B cell (primary cell): ENCODE results near the gene CFTR. TPM values are rescaled to one million over a fixed set of nuclear protein-coding genes. Genes with fewer than 3 reads are reported as not detected.

ENCODE experiments used
- ATAC-seq: fragments of 200-7000 bp; cut with Tn5 transposase; one replicate; pipeline ENCODE4 v1.10.0; 2021; ENCODE audit warnings: low read depth, mild to moderate bottlenecking, moderate number of reproducible peaks, moderate library complexity
- CTCF ChIA-PET: fragments of 350-600 bp; sonication (Branson Sonifier 250); formaldehyde crosslinking; loops from one replicate; lab custom pipeline; 2021; ENCODE audit warnings: antibody characterized with exemption, inconsistent platforms; lab: Charles Lee
- POLR2A ChIA-PET: fragments of 350-600 bp; sonication (Branson Sonifier 250); formaldehyde crosslinking; loops from one replicate; lab custom pipeline; 2021; ENCODE audit warnings: antibody characterized with exemption; lab: Charles Lee
- DNase-seq: peaks from one replicate; pipeline ENCODE4 v3.0.0; 2013
- H2AFZ ChIP-seq: 2 replicates; pipeline ENCODE4 v1.6.1; 2012; ENCODE audit warnings: mild to moderate bottlenecking, low read depth, low read length; ENCODE audit not compliant: insufficient read depth, poor library complexity, severe bottlenecking
- H3K27ac ChIP-seq, 2 donors: 1 replicate in 1 of 2; 2 replicates in 1 of 2; pipeline ENCODE4 v1.5.1; 2012 to 2013; ENCODE audit warnings: low read length in 2 of 2, mild to moderate bottlenecking in 2 of 2, moderate library complexity in 1 of 2
- H3K27me3 ChIP-seq, 4 experiments: fragments of 200-600 bp in 1 of 4; sonication (generic) in 1 of 4; replicated peaks in 1 of 4; 1 replicate in 2 of 4; 2 replicates in 2 of 4; pipeline versions ENCODE4 v1.6.1 to v1.7.0; 2013 to 2016; ENCODE audit warnings: low read length in 3 of 4, mild to moderate bottlenecking in 2 of 4, mixed read lengths in 1 of 4, moderate library complexity in 1 of 4; ENCODE audit not compliant: insufficient read depth in 4 of 4, control insufficient read depth in 3 of 4; ENCODE audit errors: control extremely low read depth in 1 of 4
- H3K36me3 ChIP-seq, 2 experiments: replicated peaks in 1 of 2; 1 replicate in 1 of 2; 2 replicates in 1 of 2; pipeline versions ENCODE4 v1.6.1 to v1.7.1; 2013; ENCODE audit warnings: low read length in 1 of 2; ENCODE audit not compliant: insufficient read depth in 2 of 2, control insufficient read depth in 1 of 2; ENCODE audit errors: control extremely low read depth in 1 of 2, extremely low read depth in 1 of 2
- H3K4me1 ChIP-seq, 2 donors: fragments of 200-600 bp in 1 of 2; sonication (generic) in 1 of 2; 1 replicate in 1 of 2; 2 replicates in 1 of 2; pipeline versions ENCODE4 v1.5.1 to v1.6.1; 2013 to 2017; ENCODE audit warnings: low read length in 2 of 2; ENCODE audit not compliant: control insufficient read depth in 2 of 2, insufficient read depth in 2 of 2
- H3K4me2 ChIP-seq: replicated peaks from 2 replicates; pipeline ENCODE3; 2012; ENCODE audit warnings: mild to moderate bottlenecking, low read depth, low read length; ENCODE audit not compliant: poor library complexity, severe bottlenecking
- H3K4me3 ChIP-seq, 5 experiments: fragments of 200-600 bp in 1 of 5; sonication (generic) in 1 of 5; 1 replicate in 3 of 5; 2 replicates in 2 of 5; pipeline versions ENCODE4 v1.5.1 to v1.7.0; 2011 to 2016; ENCODE audit warnings: low read length in 4 of 5, mild to moderate bottlenecking in 4 of 5, low read depth in 2 of 5, control low read depth in 1 of 5, moderate library complexity in 1 of 5; ENCODE audit not compliant: insufficient read depth in 1 of 5; ENCODE audit errors: control extremely low read depth in 1 of 5, extremely low read depth in 1 of 5
- H3K79me2 ChIP-seq: fragments of 200-600 bp; sonication (generic); one replicate; pipeline ENCODE4 v1.6.0; 2016; ENCODE audit warnings: low read length; ENCODE audit not compliant: control insufficient read depth, insufficient read depth
- H3K9ac ChIP-seq: fragments of 200-600 bp; sonication (generic); 2 replicates; pipeline ENCODE4 v1.6.1; 2017; ENCODE audit warnings: mild to moderate bottlenecking, low read length, moderate library complexity
- H3K9me3 ChIP-seq, 3 donors: one replicate each; pipeline versions ENCODE4 v1.6.1 to v1.7.1; 2013; ENCODE audit warnings: low read length in 2 of 3; ENCODE audit not compliant: control insufficient read depth in 2 of 3, insufficient read depth in 1 of 3; ENCODE audit errors: control extremely low read depth in 1 of 3
- H4K20me1 ChIP-seq: 2 replicates; pipeline ENCODE4 v1.6.0; 2012; ENCODE audit warnings: mild to moderate bottlenecking, low read length; ENCODE audit not compliant: insufficient read depth, control insufficient read depth, poor library complexity, severe bottlenecking
- H3K27ac Mint-ChIP-seq: one replicate; pipeline ENCODE4 v1.8.0; 2021; ENCODE audit warnings: mixed read lengths
- H3K27me3 Mint-ChIP-seq: one replicate; pipeline ENCODE4 v1.8.0; 2021; ENCODE audit warnings: mixed read lengths
- H3K4me1 Mint-ChIP-seq: one replicate; pipeline ENCODE4 v1.8.0; 2021; ENCODE audit warnings: mixed read lengths
- H3K4me3 Mint-ChIP-seq: one replicate; pipeline ENCODE4 v1.8.0; 2021; ENCODE audit warnings: mixed read lengths
- H3K9me3 Mint-ChIP-seq: one replicate; pipeline ENCODE4 v1.8.0; 2022; ENCODE audit warnings: mixed read lengths; ENCODE audit not compliant: insufficient read depth
- EZH2 ChIP-seq: IDR thresholded peaks from 2 replicates; pipeline ENCODE4 v1.6.1; 2012; ENCODE audit warnings: borderline replicate concordance, low read depth, mild to moderate bottlenecking, moderate library complexity, low read length; ENCODE audit not compliant: insufficient read depth, poor library complexity, severe bottlenecking
- WGBS: methylation state at CpG from one replicate; pipeline ENCODE4 v1.1.5; 2013; ENCODE audit warnings: missing lambda C conversion rate; ENCODE audit not compliant: insufficient coverage; 5-methylcytosine and 5-hydroxymethylcytosine counted together
- intact Hi-C: fragments of 100-400 bp; cut with micrococcal nuclease; formaldehyde crosslinking; loops from one replicate; pipeline ENCODE4 v1.10.0; 2022
- polyA plus RNA-seq: library from polyadenylated mRNA; depleted of rRNA; stranded (reverse); fragments of >200 nt; gene quantifications from 2 replicates; pipeline ENCODE4 v1.2.3, GENCODE V29; 2012
- total RNA-seq, 2 donors: library from RNA; stranded (reverse); fragments of 120-200 nt in 1 of 2; gene quantifications; 1 replicate in 1 of 2; 2 replicates in 1 of 2; pipeline versions ENCODE4 v1.2.3 to v1.2.4, GENCODE V29; 2013 to 2022
- TF ChIP-seq, protein P1 (sequence below): fragments of 200-600 bp; IDR thresholded peaks from one replicate; pipeline ENCODE4 v1.8.0; 2022; ENCODE audit warnings: antibody characterized with exemption, mild to moderate bottlenecking

The CFTR gene
- total and polyA plus RNA-seq, 2 donors (not counting 1 experiment from before 2014, with no cell fraction given) = not detected

DNA sequence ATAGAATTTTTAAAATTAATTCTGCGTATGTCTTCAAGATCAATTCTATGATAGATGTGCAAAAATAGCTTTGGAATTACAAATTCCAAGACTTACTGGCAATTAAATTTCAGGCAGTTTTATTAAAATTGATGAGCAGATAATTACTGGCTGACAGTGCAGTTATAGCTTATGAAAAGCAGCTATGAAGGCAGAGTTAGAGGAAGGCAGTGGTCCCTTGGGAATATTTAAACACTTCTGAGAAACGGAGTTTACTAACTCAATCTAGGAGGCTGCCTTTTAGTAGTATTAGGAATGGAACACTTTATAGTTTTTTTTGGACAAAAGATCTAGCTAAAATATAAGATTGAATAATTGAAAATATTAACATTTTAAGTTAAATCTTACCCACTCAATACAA lies 70.8 kb downstream of the CFTR start:
- ATAC-seq = no peak
- H3K4me3 Mint-ChIP-seq = no peak overlapping the region
- Histone ChIP-seq H3K4me2 (no peak overlapping the region), H3K36me3 (no peaks in the 10 kb centered on the region), H3K27ac (no peak overlapping the region), H3K9ac (no peak overlapping the region), H3K79me2 (no peaks in the 10 kb centered on the region), H2AFZ (no peak overlapping the region), H3K9me3 (no peaks in the 10 kb centered on the region), H3K4me3 (no peak overlapping the region), H3K4me1 (no peaks in the 10 kb centered on the region), H4K20me1 (no peaks in the 10 kb centered on the region), H3K27me3 (no peaks in the 10 kb centered on the region)
- TF ChIP-seq, protein P1, sequence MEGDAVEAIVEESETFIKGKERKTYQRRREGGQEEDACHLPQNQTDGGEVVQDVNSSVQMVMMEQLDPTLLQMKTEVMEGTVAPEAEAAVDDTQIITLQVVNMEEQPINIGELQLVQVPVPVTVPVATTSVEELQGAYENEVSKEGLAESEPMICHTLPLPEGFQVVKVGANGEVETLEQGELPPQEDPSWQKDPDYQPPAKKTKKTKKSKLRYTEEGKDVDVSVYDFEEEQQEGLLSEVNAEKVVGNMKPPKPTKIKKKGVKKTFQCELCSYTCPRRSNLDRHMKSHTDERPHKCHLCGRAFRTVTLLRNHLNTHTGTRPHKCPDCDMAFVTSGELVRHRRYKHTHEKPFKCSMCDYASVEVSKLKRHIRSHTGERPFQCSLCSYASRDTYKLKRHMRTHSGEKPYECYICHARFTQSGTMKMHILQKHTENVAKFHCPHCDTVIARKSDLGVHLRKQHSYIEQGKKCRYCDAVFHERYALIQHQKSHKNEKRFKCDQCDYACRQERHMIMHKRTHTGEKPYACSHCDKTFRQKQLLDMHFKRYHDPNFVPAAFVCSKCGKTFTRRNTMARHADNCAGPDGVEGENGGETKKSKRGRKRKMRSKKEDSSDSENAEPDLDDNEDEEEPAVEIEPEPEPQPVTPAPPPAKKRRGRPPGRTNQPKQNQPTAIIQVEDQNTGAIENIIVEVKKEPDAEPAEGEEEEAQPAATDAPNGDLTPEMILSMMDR = no peak
- no peak for TF ChIP-seq EZH2
- DNase-seq = no peak
- no CpG with 5 or more reads among the region's 2 CpGs for WGBS
- POLR2A ChIA-PET = no interaction called here
- CTCF ChIA-PET = no interaction called here
- no peaks in the 10 kb centered on the region for H3K9me3 Mint-ChIP-seq
- H3K27ac Mint-ChIP-seq = no peak overlapping the region
- intact Hi-C loops = no loop called here
- H3K4me1 Mint-ChIP-seq = no peaks in the 10 kb centered on the region
- H3K27me3 Mint-ChIP-seq = no peaks in the 10 kb centered on the region

DNA sequence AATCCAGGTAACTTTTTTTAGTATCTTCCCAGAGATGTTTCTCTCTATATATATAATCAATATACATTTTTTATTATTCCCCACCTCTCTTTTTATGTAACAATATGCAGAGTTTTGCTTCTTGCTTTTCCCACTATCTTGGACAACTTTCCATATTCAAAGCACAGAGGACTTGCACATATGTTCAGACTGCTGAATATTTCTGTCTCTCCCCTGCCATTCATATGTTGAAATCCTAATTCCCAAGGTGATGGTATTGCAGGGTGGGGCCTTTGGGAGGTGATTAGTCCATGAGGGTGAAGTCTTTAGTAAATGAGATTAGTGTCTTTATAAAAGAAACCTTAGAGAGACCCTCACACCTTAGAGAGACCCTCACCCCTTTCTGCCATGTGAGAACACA lies 72.8 kb downstream of the CFTR start:
- ATAC-seq = no peak
- no peaks in the 10 kb centered on the region for H3K9me3 Mint-ChIP-seq
- no peak overlapping the region for H3K4me3 Mint-ChIP-seq
- no peak overlapping the region for H3K9ac ChIP-seq
- H3K4me3 ChIP-seq = no peak overlapping the region
- no peaks in the 10 kb centered on the region for H3K79me2 ChIP-seq
- no peaks in the 10 kb centered on the region for H4K20me1 ChIP-seq
- H3K36me3 ChIP-seq = no peaks in the 10 kb centered on the region
- TF ChIP-seq, protein P1 = no peak
- ChIA-PET POLR2A (no interaction called here), CTCF (no interaction called here)
- no peaks in the 10 kb centered on the region for H3K9me3 ChIP-seq
- no peak overlapping the region for H3K27ac ChIP-seq
- H3K27ac Mint-ChIP-seq = no peak overlapping the region
- H3K4me1 Mint-ChIP-seq = no peaks in the 10 kb centered on the region
- no peak for DNase-seq
- intact Hi-C loops = no loop called here
- H3K27me3 ChIP-seq = no peaks in the 10 kb centered on the region
- no peaks in the 10 kb centered on the region for H3K27me3 Mint-ChIP-seq
- H2AFZ ChIP-seq = no peak overlapping the region
- H3K4me1 ChIP-seq = no peaks in the 10 kb centered on the region
- H3K4me2 ChIP-seq = no peak overlapping the region
